CD4-positive, alpha-beta memory T cell (primary cell): ENCODE measurements around the gene CAPG. TPM values are rescaled to one million over a fixed set of nuclear protein-coding genes. Genes with fewer than 3 reads are reported as not detected.

Experiments
- CTCF ChIA-PET: fragments of 350-600 bp; sonication (Branson Sonifier 250); formaldehyde crosslinking; loops from one replicate; lab custom pipeline; 2021; ENCODE audit warnings: inconsistent platforms; ENCODE audit not compliant: partially characterized antibody; lab: Charles Lee
- POLR2A ChIA-PET: fragments of 350-600 bp; sonication (Branson Sonifier 250); formaldehyde crosslinking; loops from one replicate; lab custom pipeline; 2021; ENCODE audit not compliant: partially characterized antibody; lab: Charles Lee
- DNase-seq, 5 donors: peaks; one replicate each; pipeline versions ENCODE4 v3.0.0 to v3.0.0-alpha.2; 2020 to 2022; ENCODE audit warnings: mixed read lengths in 1 of 5
- H3K27ac ChIP-seq: one replicate; pipeline ENCODE4 v1.7.0; 2013; ENCODE audit warnings: low read depth, low read length
- H3K27me3 ChIP-seq: 2 replicates; pipeline ENCODE4 v1.7.0; 2013; ENCODE audit warnings: mild to moderate bottlenecking, low read length, moderate library complexity; ENCODE audit not compliant: insufficient read depth
- H3K36me3 ChIP-seq: 2 replicates; pipeline ENCODE4 v1.7.0; 2013; ENCODE audit warnings: mild to moderate bottlenecking, low read length, moderate library complexity; ENCODE audit not compliant: insufficient read depth
- H3K4me1 ChIP-seq: 2 replicates; pipeline ENCODE4 v1.7.0; 2013; ENCODE audit warnings: mild to moderate bottlenecking, low read length, moderate library complexity; ENCODE audit not compliant: insufficient read depth
- H3K4me3 ChIP-seq, 2 donors: one replicate each; pipeline ENCODE4 v1.7.0; 2013; ENCODE audit warnings: low read length in 2 of 2, mild to moderate bottlenecking in 1 of 2
- H3K9me3 ChIP-seq, 2 donors: one replicate each; pipeline ENCODE4 v1.7.0; 2013; ENCODE audit warnings: low read length in 2 of 2, control low read depth in 1 of 2; ENCODE audit not compliant: control insufficient read depth in 1 of 2
- H3K27ac Mint-ChIP-seq, 7 donors: one replicate each; pipeline ENCODE4 v1.8.0; 2020 to 2021; ENCODE audit warnings: mixed read lengths in 7 of 7, mild to moderate bottlenecking in 6 of 7, inconsistent platforms in 3 of 7, moderate library complexity in 3 of 7
- H3K27me3 Mint-ChIP-seq, 2 donors: one replicate each; pipeline ENCODE4 v1.8.0; 2020 to 2021; ENCODE audit warnings: mixed read lengths in 2 of 2
- H3K36me3 Mint-ChIP-seq, 2 donors: one replicate each; pipeline ENCODE4 v1.8.0; 2020 to 2021; ENCODE audit warnings: mixed read lengths in 2 of 2, inconsistent platforms in 1 of 2, mild to moderate bottlenecking in 1 of 2
- H3K4me1 Mint-ChIP-seq, 4 donors: one replicate each; pipeline ENCODE4 v1.8.0; 2020 to 2021; ENCODE audit warnings: mixed read lengths in 4 of 4, mild to moderate bottlenecking in 1 of 4
- H3K4me3 Mint-ChIP-seq, 8 donors: one replicate each; pipeline ENCODE4 v1.8.0; 2020 to 2021; ENCODE audit warnings: mixed read lengths in 8 of 8, mild to moderate bottlenecking in 7 of 8, moderate library complexity in 6 of 8, inconsistent platforms in 3 of 8
- H3K9me3 Mint-ChIP-seq, 8 donors: one replicate each; pipeline ENCODE4 v1.8.0; 2020 to 2021; ENCODE audit warnings: mixed read lengths in 8 of 8, mild to moderate bottlenecking in 5 of 8, inconsistent platforms in 3 of 8, moderate library complexity in 1 of 8
- intact Hi-C: fragments of 100-400 bp; cut with micrococcal nuclease; formaldehyde crosslinking; loops from one replicate; pipeline ENCODE4 v1.15.1; 2023
- polyA plus RNA-seq, 2 donors: library from polyadenylated mRNA; unstranded; fragments of 300-500 nt; fragmentation: Illumina TruSeq; gene quantifications; one replicate each; pipeline ENCODE4 v1.2.3, GENCODE V29; 2021
- total RNA-seq, 2 experiments: library from RNA; stranded (reverse); gene quantifications; one replicate each; pipeline ENCODE4 v1.2.3, GENCODE V29; 2021

CAPG gene
- total and polyA plus RNA-seq, 4 experiments from 2014 or later = 25.6 to 136 (median 75.6) TPM

DNA sequence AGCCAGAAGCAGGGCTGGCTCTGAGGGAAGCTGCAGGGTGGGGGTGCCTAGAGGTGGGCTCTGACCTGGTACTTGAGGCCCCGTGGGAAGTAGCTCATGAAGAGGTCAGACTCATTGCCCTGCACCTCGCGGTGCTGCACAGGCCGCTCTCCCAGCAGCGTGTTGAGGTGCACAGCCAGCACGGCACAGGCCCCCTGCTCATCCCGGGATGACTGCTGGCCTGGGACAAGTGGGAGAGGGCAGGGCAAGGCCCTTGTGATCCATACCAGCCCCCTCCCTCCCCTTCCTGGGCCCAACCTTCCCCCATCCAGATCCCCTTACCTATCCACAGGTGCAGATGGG is 8.7 kb downstream of the CAPG start:
- no peak for DNase-seq
- no peaks in the 10 kb centered on the region for H3K27me3 Mint-ChIP-seq
- ChIA-PET CTCF (interaction anchor here (2.4 kb wide), 1 partner anchor 150 kb away, joined by 6 read pairs; no protein-coding TSS in a partner anchor), POLR2A (interaction anchor here (1.3 kb wide), 1 partner anchor 137 kb away, joined by 3 read pairs; the partner anchor contains the start of gene MAT2A)
- H3K4me3 Mint-ChIP-seq = no peak overlapping the region
- H3K9me3 ChIP-seq = no peaks in the 10 kb centered on the region
- peaks cover 8 to 15% (median 11%) of the 10 kb centered on the region in 4 donors for H3K4me1 Mint-ChIP-seq
- H3K9me3 Mint-ChIP-seq = peaks cover 0 to 20% (median 7%) of the 10 kb centered on the region in 8 donors
- no peak overlapping the region for H3K4me3 ChIP-seq
- H3K27me3 ChIP-seq = no peaks in the 10 kb centered on the region
- no peak overlapping the region for H3K27ac Mint-ChIP-seq
- peaks cover 28 to 36% of the 10 kb centered on the region in 2 donors for H3K36me3 Mint-ChIP-seq
- peaks cover 15% of the 10 kb centered on the region for H3K4me1 ChIP-seq
- H3K27ac ChIP-seq = no peak overlapping the region
- intact Hi-C loops = no loop called here
- H3K36me3 ChIP-seq = peaks cover 6% of the 10 kb centered on the region

DNA sequence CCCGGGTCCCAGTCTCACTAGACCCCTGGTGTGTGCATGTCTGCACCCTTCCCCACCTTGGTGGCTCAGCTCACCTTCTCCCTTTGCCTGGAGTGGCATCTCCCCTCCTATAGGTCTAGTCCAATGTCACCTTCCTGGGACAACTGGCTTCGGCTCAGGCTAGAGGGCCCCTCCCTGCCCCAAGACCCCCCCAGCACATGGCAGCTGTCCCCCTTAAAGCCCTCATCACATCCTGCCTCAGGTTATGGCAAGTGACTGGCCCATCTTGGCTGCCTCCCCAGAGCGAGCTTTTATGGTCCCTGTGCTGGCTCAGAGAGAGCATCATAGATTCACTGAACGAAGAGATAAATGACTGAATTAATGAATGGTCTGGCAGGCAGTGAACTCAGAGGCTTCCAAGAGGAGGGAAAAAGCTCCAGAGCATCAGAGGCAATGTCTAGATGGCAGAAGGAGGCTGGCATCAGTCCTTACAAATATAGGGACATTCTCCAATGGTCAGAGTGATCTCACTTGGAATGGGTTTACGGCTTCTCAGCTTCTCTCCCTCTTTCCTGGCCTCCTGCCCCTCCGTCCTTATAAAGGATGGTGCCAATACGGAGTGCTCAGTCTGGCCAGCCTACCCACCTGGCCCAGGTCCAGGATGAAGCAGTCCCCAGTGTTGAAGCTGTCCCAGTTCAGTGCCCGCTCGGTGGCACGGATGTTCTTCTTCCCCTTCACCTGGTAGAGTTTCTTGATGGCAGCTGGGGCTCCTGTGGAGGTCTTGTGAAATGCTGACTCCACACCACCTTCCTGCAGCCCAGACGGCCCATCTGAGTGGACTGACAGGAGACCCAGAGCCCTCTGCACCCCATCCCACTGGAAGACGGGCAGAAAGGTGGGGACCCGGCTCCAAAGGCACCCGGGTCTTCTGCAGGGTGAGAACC is 9.4 kb downstream of the CAPG start:
- ChIA-PET CTCF (interaction anchor here (0.9 to 2.4 kb wide), 3 partner anchors 12 to 151 kb away, joined by 3 to 6 read pairs (median 3); no protein-coding TSS in a partner anchor), POLR2A (interaction anchor here (1.3 kb wide), 1 partner anchor 138 kb away, joined by 3 read pairs; the partner anchor contains the start of gene MAT2A)
- H3K9me3 Mint-ChIP-seq = peaks cover 0 to 20% (median 7%) of the 10 kb centered on the region in 8 donors
- H3K27me3 Mint-ChIP-seq = no peaks in the 10 kb centered on the region
- Histone ChIP-seq H3K9me3 (no peaks in the 10 kb centered on the region), H3K27ac (no peak overlapping the region), H3K27me3 (no peaks in the 10 kb centered on the region), H3K4me1 (peaks cover 8% of the 10 kb centered on the region), H3K4me3 (no peak overlapping the region), H3K36me3 (peaks cover 6% of the 10 kb centered on the region)
- H3K27ac Mint-ChIP-seq = peak overlapping the region in 1 of 7 donors; percentile 61
- intact Hi-C loops = no loop called here
- H3K4me3 Mint-ChIP-seq = no peak overlapping the region
- DNase-seq = no peak
- peaks cover 28 to 36% of the 10 kb centered on the region in 2 donors for H3K36me3 Mint-ChIP-seq
- peaks cover 7 to 8% (median 8%) of the 10 kb centered on the region in 4 donors for H3K4me1 Mint-ChIP-seq

GRCh38 chr2:85400023-85400422 is 10.1 kb downstream of the CAPG start:
- POLR2A ChIA-PET = no interaction called here
- H3K9me3 ChIP-seq = no peaks in the 10 kb centered on the region
- peaks cover under 1% of the 10 kb centered on the region for H3K4me1 ChIP-seq
- intact Hi-C loops = no loop called here
- H3K27me3 Mint-ChIP-seq = no peaks in the 10 kb centered on the region
- no peak overlapping the region for H3K4me3 Mint-ChIP-seq
- peaks cover 0 to 2% (median under 1%) of the 10 kb centered on the region in 4 donors for H3K4me1 Mint-ChIP-seq
- H3K27ac ChIP-seq = no peak overlapping the region
- H3K36me3 Mint-ChIP-seq = peaks cover 23 to 36% of the 10 kb centered on the region in 2 donors
- H3K27me3 ChIP-seq = no peaks in the 10 kb centered on the region
- peak overlapping the region in 3 of 7 donors; percentile 36 to 61 (median 51) for H3K27ac Mint-ChIP-seq
- peaks cover 6% of the 10 kb centered on the region for H3K36me3 ChIP-seq
- peaks cover 0 to 16% (median 6%) of the 10 kb centered on the region in 8 donors for H3K9me3 Mint-ChIP-seq
- DNase-seq = no peak
- H3K4me3 ChIP-seq = no peak overlapping the region
- CTCF ChIA-PET = interaction anchor here (0.7 to 2.4 kb wide), 3 partner anchors 11 to 805 kb away, joined by 3 to 6 read pairs (median 4); no protein-coding TSS in a partner anchor

DNA sequence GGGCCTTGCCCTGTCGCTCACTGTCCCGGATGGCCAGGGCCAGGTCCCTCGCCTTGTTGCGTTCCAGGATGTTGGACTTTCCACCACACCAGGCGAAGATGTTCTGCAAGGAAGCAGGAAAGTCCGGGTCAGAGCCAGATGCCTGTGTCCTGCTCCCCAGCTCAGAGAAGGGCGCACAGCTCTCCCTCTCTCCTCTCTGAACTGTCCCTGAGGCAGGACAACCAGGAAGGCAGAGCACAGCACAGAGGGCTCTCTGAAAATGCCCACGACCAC is 11.0 kb downstream of the CAPG start:
- Histone ChIP-seq H3K27me3 (no peaks in the 10 kb centered on the region), H3K4me3 (no peak overlapping the region), H3K9me3 (no peaks in the 10 kb centered on the region), H3K36me3 (peaks cover 11% of the 10 kb centered on the region), H3K4me1 (no peaks in the 10 kb centered on the region), H3K27ac (no peak overlapping the region)
- intact Hi-C loops = no loop called here
- H3K9me3 Mint-ChIP-seq = peaks cover 0 to 14% (median 4%) of the 10 kb centered on the region in 8 donors
- no peak overlapping the region for H3K4me3 Mint-ChIP-seq
- CTCF ChIA-PET = interaction anchor here (0.7 to 2.4 kb wide), 2 partner anchors 14 to 153 kb away, joined by 3 to 6 read pairs; no protein-coding TSS in a partner anchor
- H3K36me3 Mint-ChIP-seq = peaks cover 25 to 34% of the 10 kb centered on the region in 2 donors
- H3K27ac Mint-ChIP-seq = no peak overlapping the region
- POLR2A ChIA-PET = interaction anchor here (1.1 kb wide), 1 partner anchor 45 kb away, joined by 3 read pairs; the partner anchor contains the start of genes ELMOD3 and RETSAT
- no peaks in the 10 kb centered on the region for H3K4me1 Mint-ChIP-seq
- no peak for DNase-seq
- H3K27me3 Mint-ChIP-seq = no peaks in the 10 kb centered on the region

DNA sequence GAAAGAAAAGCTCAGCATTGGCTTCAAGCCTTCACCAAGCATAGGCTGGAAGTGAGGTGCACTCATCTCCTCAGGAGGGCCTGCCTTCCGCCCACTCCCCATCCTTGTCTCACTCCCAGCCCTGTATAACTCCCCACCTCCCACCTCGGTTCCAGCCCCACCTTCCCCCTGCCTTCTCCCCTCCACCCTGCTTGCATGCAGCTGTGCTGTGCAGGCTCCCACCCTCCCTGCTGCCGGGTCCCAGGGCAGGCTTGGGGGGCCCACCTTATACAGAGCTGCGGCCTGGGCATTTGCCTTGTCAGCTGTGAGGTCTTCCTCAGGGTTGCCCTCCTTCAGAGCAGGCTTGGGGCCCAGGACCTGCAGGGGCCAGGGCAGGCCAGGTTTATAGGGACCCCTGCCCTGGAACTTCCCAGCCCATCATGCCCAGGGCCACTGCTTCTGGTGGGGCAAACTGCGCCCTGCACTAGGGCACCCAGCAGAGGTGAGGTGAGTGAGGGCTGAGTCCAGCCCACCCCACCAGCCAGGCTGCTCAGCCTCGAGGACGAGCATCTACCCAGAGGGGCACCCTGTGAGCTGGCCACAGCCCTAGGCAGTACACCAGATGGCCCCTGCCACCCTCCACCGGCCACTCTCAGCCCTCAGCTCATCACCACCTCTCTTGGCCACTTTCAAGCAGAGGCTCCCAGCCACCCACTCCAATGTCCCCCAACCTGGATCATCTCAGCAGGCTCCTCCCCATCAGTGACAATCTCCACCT is 11.6 kb downstream of the CAPG start:
- Histone ChIP-seq H3K9me3 (no peaks in the 10 kb centered on the region), H3K27me3 (no peaks in the 10 kb centered on the region), H3K36me3 (peaks cover 11% of the 10 kb centered on the region), H3K27ac (no peak overlapping the region), H3K4me3 (no peak overlapping the region), H3K4me1 (no peaks in the 10 kb centered on the region)
- intact Hi-C loops = no loop called here
- H3K4me1 Mint-ChIP-seq = no peaks in the 10 kb centered on the region
- H3K27me3 Mint-ChIP-seq = no peaks in the 10 kb centered on the region
- no peak overlapping the region for H3K4me3 Mint-ChIP-seq
- DNase-seq = no peak
- CTCF ChIA-PET = interaction anchor here (0.7 to 2.4 kb wide), 2 partner anchors 13 to 153 kb away, joined by 3 to 6 read pairs; no protein-coding TSS in a partner anchor
- POLR2A ChIA-PET = interaction anchor here (1.1 kb wide), 1 partner anchor 44 kb away, joined by 3 read pairs; the partner anchor contains the start of genes ELMOD3 and RETSAT
- H3K27ac Mint-ChIP-seq = no peak overlapping the region
- peaks cover 27 to 29% of the 10 kb centered on the region in 2 donors for H3K36me3 Mint-ChIP-seq
- peaks cover 0 to 10% (median 3%) of the 10 kb centered on the region in 8 donors for H3K9me3 Mint-ChIP-seq

GRCh38 chr2:85397925-85398331 is 12.2 kb downstream of the CAPG start:
- intact Hi-C loops = no loop called here
- no peak overlapping the region for H3K4me3 Mint-ChIP-seq
- no peaks in the 10 kb centered on the region for H3K27me3 ChIP-seq
- H3K4me1 ChIP-seq = no peaks in the 10 kb centered on the region
- H3K9me3 Mint-ChIP-seq = peaks cover 0 to 6% (median 0%) of the 10 kb centered on the region in 8 donors
- peaks cover 11% of the 10 kb centered on the region for H3K36me3 ChIP-seq
- no peak overlapping the region for H3K4me3 ChIP-seq
- H3K27me3 Mint-ChIP-seq = no peaks in the 10 kb centered on the region
- ChIA-PET CTCF (no interaction called here), POLR2A (no interaction called here)
- H3K4me1 Mint-ChIP-seq = no peaks in the 10 kb centered on the region
- no peak for DNase-seq
- no peak overlapping the region for H3K27ac ChIP-seq
- no peaks in the 10 kb centered on the region for H3K9me3 ChIP-seq
- peak overlapping the region in 2 of 7 donors; percentile 12 to 30 for H3K27ac Mint-ChIP-seq
- peaks cover 25 to 27% of the 10 kb centered on the region in 2 donors for H3K36me3 Mint-ChIP-seq
